ENCODE data around the gene C2CD2L.
"Not testable (repeated sequence)": the region's sequence is repeated elsewhere in the genome, so short reads cannot be mapped to it uniquely, and the experiment has no call there.

Gene C2CD2L

DNA sequence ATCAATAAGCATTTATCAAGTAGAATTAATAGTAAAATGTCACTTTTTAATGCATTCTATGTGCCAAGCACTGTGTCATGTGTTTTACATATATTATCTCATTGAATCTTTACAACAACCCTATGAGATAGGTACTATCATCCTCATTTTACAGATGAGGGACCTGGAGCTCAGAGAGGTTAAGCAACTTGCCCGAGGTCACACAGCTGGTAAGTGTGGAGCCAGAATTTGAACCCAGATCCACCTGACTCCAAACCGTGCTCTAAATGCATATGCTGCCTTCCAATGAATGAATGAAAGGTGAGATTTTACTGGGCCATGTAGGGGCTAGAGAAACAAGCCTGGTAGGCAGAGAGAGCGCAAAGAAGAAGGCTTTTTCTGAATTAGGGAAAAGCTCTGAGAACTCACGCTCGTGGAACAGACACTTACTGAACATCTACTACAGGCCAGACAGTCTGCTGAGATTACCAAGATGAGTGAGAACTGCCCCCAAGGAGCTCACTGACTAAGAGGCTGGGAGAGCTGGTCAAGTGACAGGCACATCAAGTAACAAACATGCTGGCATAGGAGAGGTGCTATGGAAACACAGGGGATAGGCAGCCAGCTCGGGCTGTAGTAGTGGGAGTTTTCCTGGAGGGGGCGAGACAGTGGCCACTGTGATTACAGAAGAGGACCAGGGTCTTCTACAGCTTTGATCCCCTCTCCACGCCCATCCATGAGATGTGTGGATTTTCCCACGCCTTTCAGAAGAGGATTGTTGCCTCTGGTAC lies 46.1 kb downstream of the C2CD2L start:
- DNase-seq, result no peak

DNA sequence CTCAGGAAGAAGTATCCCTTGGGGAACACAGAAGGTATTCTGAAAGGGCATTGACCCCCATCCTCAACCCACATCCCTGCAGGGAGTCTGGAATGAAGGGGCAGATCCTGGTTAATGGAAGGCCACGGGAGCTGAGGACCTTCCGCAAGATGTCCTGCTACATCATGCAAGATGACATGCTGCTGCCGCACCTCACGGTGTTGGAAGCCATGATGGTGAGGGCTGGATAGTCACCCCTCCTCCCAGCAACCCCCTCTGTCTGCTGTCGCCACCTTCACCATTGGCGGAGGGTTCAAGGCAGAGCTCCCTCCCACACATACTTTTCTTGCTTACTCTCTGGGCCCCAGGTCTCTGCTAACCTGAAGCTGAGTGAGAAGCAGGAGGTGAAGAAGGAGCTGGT lies 47.0 kb downstream of the C2CD2L start:
- no peak for DNase-seq

DNA sequence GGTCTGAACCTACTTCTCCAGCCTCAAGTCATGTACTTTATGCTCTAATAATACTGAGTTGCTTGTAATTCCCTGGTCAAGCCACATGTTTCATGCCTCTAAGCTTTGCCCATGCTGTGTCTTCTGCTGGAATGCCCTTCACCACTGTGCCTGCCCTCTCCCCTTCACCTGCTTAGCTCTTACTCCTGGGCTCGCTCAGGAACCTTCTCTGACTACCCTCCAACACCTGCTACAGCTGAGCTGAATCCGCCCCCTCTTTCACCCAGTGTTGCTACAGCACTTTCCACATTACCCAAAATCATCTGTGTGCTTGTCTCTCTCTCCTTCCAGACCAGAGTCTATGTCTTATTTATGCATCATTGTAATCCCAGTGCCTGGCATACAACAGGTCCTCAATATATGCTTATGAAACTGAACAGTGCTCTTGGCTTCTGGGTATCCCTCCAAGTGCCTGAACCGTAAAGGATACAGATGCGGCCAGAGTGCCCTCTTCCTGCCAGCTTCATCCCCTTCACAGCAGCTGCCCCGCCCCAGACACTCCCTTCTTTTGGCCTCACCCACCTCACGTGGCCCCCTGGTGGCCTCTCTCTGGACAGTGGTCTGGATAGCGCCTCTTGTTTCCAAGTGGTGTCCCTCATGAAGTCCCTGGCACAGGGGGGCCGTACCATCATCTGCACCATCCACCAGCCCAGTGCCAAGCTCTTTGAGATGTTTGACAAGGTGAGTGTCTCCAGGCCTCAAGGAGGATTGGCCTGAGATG lies 48.8 kb downstream of the C2CD2L start:
- peak; percentile 44 for DNase-seq

DNA sequence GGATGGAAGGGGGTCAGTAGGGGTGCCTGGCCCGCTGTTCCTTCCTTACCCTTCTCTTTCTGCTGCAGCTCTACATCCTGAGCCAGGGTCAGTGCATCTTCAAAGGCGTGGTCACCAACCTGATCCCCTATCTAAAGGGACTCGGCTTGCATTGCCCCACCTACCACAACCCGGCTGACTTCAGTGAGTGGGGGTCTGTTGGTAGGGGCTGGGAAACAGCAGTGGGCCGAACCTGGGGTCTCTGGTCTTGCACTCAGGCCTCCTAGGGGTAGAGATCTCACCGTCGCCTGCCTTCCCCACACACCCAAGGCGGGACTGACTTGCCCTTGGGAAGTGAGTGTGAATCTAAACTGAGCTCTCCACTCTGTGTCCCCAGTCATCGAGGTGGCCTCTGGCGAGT lies 49.4 kb downstream of the C2CD2L start:
- DNase-seq, result no peak

DNA sequence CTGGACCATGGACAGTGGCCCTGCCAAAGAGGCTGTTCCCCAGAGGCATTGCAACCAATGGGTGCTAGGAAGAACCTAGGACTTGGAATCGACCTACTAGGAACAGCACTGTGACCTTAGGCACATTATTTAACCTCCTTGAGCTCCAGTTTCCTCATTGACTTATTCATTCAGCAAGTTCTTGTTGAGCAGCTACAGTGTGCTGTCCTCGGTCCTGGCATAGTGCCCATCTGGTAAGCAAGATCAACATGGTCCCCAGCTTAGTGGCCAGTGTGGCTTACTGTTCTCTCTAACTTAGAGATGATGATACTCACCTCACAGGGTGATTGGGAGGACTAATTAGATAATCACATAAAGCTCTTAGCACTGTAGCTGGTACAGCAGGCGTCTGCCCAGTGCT lies 49.9 kb downstream of the C2CD2L start:
- no peak for DNase-seq

DNA sequence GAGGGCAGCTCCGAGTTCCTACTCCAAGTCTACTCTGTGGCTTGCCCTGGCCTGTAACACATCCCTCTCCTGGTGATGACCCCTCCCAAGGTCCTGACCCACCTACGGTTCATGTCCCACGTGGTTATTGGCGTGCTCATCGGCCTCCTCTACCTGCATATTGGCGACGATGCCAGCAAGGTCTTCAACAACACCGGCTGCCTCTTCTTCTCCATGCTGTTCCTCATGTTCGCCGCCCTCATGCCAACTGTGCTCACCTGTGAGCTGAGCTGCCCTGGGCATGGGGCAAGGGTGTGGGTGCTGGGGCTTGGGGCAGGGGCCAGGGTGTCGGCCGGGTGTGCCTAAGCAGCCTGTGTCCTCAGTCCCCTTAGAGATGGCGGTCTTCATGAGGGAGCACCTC lies 51.3 kb downstream of the C2CD2L start:
- DNase-seq, result no peak

DNA sequence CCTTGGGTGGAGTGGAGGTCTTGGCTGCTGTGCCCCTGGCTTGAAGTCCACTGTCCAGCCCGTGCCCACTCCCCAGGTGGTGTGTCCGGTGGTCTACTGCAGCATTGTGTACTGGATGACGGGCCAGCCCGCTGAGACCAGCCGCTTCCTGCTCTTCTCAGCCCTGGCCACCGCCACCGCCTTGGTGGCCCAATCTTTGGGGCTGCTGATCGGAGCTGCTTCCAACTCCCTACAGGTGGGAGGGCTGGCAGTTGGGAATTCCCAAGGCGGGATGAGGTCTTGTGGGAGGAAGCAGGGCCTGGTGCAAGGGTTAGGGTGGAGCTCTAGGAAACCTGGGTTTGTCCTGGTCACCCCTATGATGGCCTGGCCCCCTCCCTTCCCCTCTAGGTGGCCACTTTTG lies 53.0 kb downstream of the C2CD2L start:
- no peak for DNase-seq

DNA sequence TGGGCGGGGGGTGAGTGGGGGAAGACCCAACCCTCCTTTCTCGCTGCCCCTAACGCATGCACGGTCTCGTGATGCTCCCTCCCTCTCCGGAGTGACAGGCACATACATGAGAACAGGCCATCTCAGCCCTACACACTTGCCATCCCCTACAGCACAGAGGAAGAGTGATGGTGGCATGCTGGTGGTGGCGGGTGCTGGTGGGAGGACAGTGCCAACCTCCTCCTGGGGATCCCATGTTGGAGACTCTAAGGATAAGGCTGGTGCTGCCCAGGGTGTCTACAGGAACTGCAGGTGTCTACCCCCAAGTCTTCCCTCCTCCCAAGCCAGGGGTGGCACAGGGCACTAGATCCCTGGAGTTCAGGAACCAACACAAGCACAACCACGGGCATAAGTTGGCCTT lies 54.7 kb downstream of the C2CD2L start:
- no peak for DNase-seq

DNA sequence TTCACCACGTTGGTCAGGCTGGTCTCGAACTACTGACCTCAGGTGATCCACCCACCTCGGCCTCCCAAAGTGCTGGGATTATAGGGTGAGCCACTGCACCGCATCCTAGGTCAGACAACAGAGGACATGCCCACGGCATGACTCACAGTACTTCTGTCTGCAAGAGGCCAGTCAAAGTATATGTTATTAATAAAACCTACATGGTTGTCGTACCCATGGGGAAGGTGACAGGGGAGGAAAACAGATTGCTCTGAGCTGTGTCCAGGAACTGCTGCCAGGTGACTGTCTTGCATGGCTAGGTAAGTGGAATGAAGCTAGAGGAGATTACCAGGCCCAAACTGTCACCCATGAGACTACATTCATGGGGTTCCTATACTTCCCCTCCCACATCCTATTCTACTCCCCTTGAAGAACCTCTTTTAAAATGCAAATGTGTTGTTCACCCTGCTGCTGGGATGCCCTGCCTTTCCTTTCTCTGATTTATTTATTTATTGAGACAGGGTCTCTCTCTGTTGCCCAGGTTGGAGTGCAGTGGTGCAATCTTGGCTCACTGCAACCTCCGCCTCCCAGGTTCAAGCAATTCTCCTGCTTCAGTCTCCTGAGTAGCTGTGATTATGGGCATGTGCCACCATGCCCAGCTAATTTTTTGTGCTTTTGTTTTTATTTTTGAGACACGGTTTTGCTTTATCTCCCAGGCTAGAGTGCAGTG lies 59.4 kb downstream of the C2CD2L start:
- DNase-seq, result peak; percentile 68

DNA sequence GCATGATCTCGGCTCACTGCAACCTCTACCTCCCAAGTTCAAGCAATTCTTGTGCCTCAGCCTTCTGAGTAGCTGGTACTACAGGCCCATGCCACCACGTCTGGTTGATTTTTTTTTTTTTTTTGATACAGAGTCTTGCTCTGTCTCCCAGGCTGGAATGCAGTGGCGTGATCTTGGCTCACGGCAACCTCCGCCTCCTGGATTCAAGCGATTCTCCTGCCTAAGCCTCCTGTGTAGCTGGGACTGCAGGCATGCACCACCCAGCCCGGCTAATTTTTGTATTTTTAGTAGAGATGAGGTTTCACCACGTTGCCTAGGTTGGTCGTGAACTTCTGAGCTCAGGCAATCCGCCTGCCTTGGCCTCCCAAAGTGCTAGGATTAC lies 59.9 kb downstream of the C2CD2L start:
- DNase-seq, result not testable (repeated sequence)

DNA sequence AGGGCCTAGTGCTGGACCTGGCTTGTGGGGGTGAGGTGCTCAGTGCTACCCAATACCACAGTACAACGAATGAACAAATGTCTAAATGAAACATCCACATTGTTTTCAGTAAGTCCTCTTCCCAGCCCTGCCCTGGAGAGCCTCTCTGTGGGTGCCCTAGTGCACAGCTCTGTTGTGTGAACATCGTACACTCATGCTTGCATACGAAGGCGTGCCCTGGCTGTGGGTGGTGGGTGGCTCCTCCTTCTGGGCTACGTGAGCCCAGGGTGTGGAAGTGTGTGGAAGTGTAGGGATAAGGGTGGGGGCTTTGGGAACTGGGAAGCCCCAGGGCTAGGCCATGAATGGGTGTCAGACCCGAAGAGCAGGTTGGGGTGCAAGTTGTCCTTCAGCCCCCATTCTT lies 60.8 kb downstream of the C2CD2L start:
- DNase-seq, result no peak

Data from EL (cell line).